OCI-LY3 (cell line): ENCODE measurements around the gene ADAMTS7.
"Not testable (repeated sequence)": the region's sequence is repeated elsewhere in the genome, so short reads cannot be mapped to it uniquely, and the experiment has no call there.

Experiments
- H2AFZ ChIP-seq: fragments of 200-600, 300-600 bp; shearing (Covaris generic); 2 replicates; pipeline ENCODE4 v1.6.0; 2014; ENCODE audit warnings: antibody characterized with exemption, low read depth, low read length
- H3K27ac ChIP-seq: fragments of 200-600, 300-600 bp; sonication (generic); 2 replicates; pipeline ENCODE4 v1.5.1; 2014; ENCODE audit warnings: mild to moderate bottlenecking, low read length, moderate library complexity, mixed read lengths
- H3K27me3 ChIP-seq: fragments of 200-600, 300-600 bp; sonication (generic); 2 replicates; pipeline ENCODE4 v1.6.1; 2014; ENCODE audit warnings: low read depth, low read length, mixed read lengths
- H3K36me3 ChIP-seq: fragments of 200-600, 300-600 bp; sonication (generic); replicated peaks from 2 replicates; pipeline ENCODE3; 2014; ENCODE audit warnings: low read depth, low read length, mixed read lengths
- H3K4me1 ChIP-seq: fragments of 300-600, 200-600 bp; sonication (generic); 2 replicates; pipeline ENCODE4 v1.6.1; 2014; ENCODE audit warnings: low read length, mixed read lengths
- H3K4me2 ChIP-seq: fragments of 200-600, 300-600 bp; sonication (generic); 2 replicates; pipeline ENCODE4 v1.6.1; 2014; ENCODE audit warnings: low read length, mixed read lengths
- H3K4me3 ChIP-seq: fragments of 300-600, 200-600 bp; sonication (generic); 2 replicates; pipeline ENCODE4 v1.5.1; 2014; ENCODE audit warnings: antibody characterized with exemption, mild to moderate bottlenecking, low read length, moderate library complexity
- H3K79me2 ChIP-seq: fragments of 300-600, 200-600 bp; shearing (Covaris generic); 2 replicates; pipeline ENCODE4 v1.6.1; 2014; ENCODE audit warnings: mild to moderate bottlenecking, low read length, mixed read lengths
- H3K9ac ChIP-seq: fragments of 300-600, 200-600 bp; shearing (Covaris generic); 2 replicates; pipeline ENCODE4 v1.6.0; 2014; ENCODE audit warnings: mild to moderate bottlenecking, low read length, moderate library complexity
- H3K9me3 ChIP-seq: fragments of 200-600, 300-600 bp; shearing (Covaris generic); 2 replicates; pipeline ENCODE4 v1.6.1; 2014; ENCODE audit warnings: low read length, mixed read lengths; ENCODE audit not compliant: insufficient read depth
- H4K20me1 ChIP-seq: fragments of 200-600, 300-600 bp; sonication (generic); 2 replicates; pipeline ENCODE4 v1.6.1; 2016; ENCODE audit warnings: low read length, mixed read lengths; ENCODE audit not compliant: insufficient read depth
- EZH2phosphoT487 ChIP-seq: fragments of 200-600 bp; shearing (Covaris generic); IDR thresholded peaks from 2 replicates; pipeline ENCODE4 v1.6.1; 2018; ENCODE audit warnings: antibody characterized with exemption, mixed run types, low read depth
- TF ChIP-seq, protein P1 (sequence below): fragments of 200-600, 300-600 bp; sonication (generic); IDR thresholded peaks from 2 replicates; pipeline ENCODE4 v1.5.1; 2014; ENCODE audit warnings: antibody characterized with exemption, low read length, low read depth

Gene ADAMTS7

DNA sequence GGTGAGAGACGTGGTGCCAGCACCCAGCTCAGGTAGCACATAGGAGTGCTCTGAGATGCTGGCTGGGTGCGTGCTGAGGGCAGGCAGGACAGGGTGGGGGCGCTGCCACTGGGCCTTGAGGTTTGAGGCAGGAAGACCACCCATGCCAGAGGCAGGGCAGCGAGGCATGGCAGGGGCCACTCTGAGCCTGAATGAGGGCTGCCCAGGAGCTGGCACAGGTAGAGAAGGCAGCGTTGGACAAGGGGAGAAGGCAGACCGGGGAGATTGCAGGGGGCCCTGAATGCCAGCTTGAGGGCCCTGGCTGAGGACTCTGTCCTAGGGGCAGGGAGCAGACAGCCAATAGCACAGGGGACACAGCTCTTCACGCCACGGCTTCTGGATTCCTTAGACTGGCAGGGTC is 50.2 kb downstream of the ADAMTS7 start:
- peak overlapping the region; percentile 19; the same call in 1 of the 2 replicates for H3K4me2 ChIP-seq

DNA sequence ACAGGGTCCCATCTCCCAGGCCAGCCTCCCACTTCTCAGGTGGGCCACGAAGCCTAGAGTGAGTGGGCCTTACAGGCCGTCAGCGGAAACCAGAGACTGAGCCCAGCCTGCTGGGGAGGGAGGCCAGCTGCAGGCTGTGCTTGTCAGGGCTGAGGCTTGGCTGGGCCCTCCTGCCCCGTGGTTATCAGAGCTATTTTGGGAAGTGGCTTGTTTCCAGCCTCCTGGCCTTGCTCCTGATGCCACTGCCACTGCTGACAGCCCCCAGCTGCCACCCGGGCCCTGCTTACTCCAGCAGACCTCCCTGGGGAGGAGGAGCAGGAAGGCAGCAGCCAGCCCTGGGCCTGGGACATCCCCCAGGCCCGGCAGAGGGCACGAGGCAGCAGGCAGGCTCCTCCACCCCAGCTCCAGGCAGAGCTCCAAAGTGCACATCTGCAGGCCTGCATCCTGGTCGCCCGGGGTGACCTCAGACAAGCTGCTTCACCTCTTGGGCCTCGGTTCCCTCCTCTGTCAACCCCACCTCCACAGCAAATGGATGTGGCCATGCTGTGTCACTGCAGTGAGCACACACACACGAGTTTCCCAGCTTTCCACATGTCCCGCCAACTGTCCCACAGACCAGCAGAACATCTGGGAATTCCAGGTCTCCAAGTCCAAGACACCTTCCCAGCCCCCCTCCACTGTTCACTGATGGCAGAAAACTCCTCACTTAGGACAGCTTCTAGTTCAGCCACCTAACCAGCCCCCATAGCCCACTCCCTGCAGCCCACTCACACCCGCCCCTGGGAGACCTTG is 51.0 kb downstream of the ADAMTS7 start:
- not testable (repeated sequence) for H4K20me1 ChIP-seq, H2AFZ ChIP-seq, H3K27ac ChIP-seq, H3K9ac ChIP-seq, H3K4me2 ChIP-seq, H3K36me3 ChIP-seq, H3K79me2 ChIP-seq, H3K9me3 ChIP-seq, H3K4me3 ChIP-seq, H3K27me3 ChIP-seq
- peaks cover 61% of the 10 kb centered on the region for H3K4me1 ChIP-seq

More for the DNA sequence above, 50.2 kb downstream of the ADAMTS7 start:
- no peaks in the 10 kb centered on the region for H3K27me3 ChIP-seq
- H3K4me3 ChIP-seq = no peak overlapping the region
- no peak overlapping the region; the same call in 1 of the 2 replicates for H3K9ac ChIP-seq
- peaks cover 55% of the 10 kb centered on the region for H3K4me1 ChIP-seq
- no peaks in the 10 kb centered on the region for H3K79me2 ChIP-seq
- no peaks in the 10 kb centered on the region for H3K36me3 ChIP-seq
- TF ChIP-seq, protein P1, sequence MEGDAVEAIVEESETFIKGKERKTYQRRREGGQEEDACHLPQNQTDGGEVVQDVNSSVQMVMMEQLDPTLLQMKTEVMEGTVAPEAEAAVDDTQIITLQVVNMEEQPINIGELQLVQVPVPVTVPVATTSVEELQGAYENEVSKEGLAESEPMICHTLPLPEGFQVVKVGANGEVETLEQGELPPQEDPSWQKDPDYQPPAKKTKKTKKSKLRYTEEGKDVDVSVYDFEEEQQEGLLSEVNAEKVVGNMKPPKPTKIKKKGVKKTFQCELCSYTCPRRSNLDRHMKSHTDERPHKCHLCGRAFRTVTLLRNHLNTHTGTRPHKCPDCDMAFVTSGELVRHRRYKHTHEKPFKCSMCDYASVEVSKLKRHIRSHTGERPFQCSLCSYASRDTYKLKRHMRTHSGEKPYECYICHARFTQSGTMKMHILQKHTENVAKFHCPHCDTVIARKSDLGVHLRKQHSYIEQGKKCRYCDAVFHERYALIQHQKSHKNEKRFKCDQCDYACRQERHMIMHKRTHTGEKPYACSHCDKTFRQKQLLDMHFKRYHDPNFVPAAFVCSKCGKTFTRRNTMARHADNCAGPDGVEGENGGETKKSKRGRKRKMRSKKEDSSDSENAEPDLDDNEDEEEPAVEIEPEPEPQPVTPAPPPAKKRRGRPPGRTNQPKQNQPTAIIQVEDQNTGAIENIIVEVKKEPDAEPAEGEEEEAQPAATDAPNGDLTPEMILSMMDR = no peak
- TF ChIP-seq EZH2phosphoT487 = no peak
- peak overlapping the region; percentile 63; the same call in 1 of the 2 replicates for H2AFZ ChIP-seq
- H3K9me3 ChIP-seq = no peaks in the 10 kb centered on the region
- H3K27ac ChIP-seq = no peak overlapping the region
- no peaks in the 10 kb centered on the region for H4K20me1 ChIP-seq

DNA sequence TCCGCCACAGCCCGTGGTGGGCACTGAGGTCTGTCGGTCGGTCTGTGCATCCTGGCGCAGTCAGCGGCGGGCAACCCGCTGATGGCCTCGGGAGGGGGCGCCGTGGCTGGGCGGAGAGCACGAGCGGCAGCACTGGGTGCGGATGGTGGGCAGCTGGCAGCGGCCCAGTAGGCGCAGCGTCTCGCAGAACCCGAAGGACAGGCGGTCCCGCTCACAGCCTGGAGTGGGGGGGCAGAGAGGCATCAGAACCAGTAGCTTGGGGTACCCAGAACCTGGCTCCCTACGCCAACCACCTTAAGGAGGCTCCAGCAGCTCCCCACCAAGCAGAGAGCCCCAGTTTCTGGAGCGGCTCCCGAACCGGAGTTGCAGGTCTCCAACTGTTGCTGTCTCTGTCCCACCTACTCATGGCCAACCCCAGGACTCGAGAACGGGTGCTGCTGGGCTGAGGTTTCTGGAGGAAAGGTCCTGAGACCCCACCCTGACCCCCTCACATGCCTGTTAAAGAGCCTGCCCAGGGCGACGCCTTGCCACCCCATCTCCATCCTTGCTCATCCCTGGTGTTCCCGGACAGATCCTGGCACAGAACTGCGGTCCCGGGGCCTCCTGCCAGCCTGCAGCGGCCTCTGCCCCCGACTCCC is 51.8 kb downstream of the ADAMTS7 start:
- H3K9ac ChIP-seq, H3K27ac ChIP-seq, H3K9me3 ChIP-seq, H3K27me3 ChIP-seq, H2AFZ ChIP-seq, H3K36me3 ChIP-seq, H3K79me2 ChIP-seq, H4K20me1 ChIP-seq, H3K4me3 ChIP-seq, H3K4me2 ChIP-seq: not testable (repeated sequence)
- H3K4me1 ChIP-seq = peaks cover 68% of the 10 kb centered on the region

DNA sequence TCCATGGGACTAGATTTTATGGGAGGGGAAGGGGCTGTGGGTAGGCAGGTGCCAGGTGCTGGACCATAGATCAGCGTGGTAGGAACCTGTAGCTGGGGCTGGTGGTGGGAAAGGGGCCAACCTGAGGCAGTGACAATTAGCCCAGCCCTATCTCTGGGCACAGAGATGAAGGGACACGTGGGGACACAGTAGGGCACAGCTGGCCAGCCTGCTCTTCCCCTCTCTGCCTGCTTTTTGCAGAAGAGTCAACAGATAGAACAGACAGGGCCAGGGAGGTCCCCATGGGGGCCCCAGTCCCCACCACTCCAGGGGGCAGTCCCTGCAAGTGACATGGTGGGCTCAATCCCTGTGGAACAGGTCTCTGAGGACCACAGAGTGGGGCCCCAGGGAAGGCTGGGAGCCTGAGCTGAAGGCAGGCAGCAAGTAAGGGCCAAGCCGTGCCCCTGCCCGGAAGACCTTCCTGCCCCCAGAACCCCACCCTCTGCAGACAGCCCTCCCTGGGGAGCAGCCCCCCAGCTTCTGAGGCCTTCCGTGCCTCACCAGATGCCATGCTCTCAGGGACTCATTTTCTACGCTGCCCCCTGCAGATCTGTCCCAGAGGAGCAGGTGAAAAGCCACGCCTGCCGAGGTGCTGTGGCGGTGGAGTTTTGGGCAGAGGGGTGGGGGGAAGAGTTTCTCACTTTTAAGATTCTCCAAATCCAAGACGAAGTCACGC is 52.6 kb downstream of the ADAMTS7 start:
- not testable (repeated sequence) for H3K4me3 ChIP-seq

DNA sequence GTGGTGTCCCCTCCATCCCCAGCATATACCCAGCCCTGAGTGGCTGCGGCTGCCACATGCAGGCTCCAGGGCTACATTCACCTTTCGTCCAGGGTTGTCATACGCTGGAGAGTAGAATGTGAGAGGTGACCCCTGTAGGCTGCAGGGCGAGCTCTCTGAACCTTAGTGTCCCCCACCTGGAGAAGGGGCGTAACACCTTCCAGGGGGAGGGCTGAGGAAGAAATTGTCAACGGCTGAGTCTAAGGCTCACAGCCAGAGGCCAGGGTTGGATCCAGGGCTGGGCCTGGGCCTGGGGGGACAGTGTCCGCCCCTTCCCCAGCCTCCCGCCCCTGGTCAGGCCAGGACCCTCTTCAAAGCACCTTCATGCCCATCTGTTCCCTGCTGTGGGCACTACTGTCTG is 53.2 kb downstream of the ADAMTS7 start:
- H3K79me2 ChIP-seq, H3K4me3 ChIP-seq, H3K9me3 ChIP-seq, H3K36me3 ChIP-seq, H2AFZ ChIP-seq, H4K20me1 ChIP-seq, H3K27me3 ChIP-seq: not testable (repeated sequence)
- Histone ChIP-seq H3K9ac (peak overlapping the region; percentile 65; the same call in 1 of the 2 replicates), H3K4me1 (peaks cover 76% of the 10 kb centered on the region), H3K4me2 (peak overlapping the region; percentile 89), H3K27ac (peak overlapping the region; percentile 93)

More for the DNA sequence above, 52.6 kb downstream of the ADAMTS7 start:
- not testable (repeated sequence) for H2AFZ ChIP-seq, H4K20me1 ChIP-seq, H3K27me3 ChIP-seq, H3K79me2 ChIP-seq, H3K36me3 ChIP-seq, H3K9me3 ChIP-seq
- H3K4me2 ChIP-seq = peak overlapping the region; percentile 89
- H3K27ac ChIP-seq = peak overlapping the region; percentile 93; the same call in 1 of the 2 replicates
- TF ChIP-seq, protein P1 = peak; percentile 17
- peaks cover 75% of the 10 kb centered on the region for H3K4me1 ChIP-seq
- peak overlapping the region; percentile 65; the same call in 1 of the 2 replicates for H3K9ac ChIP-seq
